Right cardiac atrium (tissue), 5 donors: ENCODE measurements around the gene LTO1. TPM values are rescaled to one million over a fixed set of nuclear protein-coding genes. Genes with fewer than 3 reads are reported as not detected.

ENCODE experiments used
- polyA plus RNA-seq: library from polyadenylated mRNA; stranded (reverse); fragments of 200-250 nt; gene quantifications from one replicate; pipeline ENCODE4 v1.2.3, GENCODE V29; 2013
- total RNA-seq, 4 donors: library from RNA; stranded (reverse); fragmentation: NEBNext Ultra II Directional; extraction: Animal tissue kit (Norgen Biotek cat#: 25700); gene quantifications; one replicate each; pipeline ENCODE4 v1.2.1, GENCODE V29; 2021
- donor health status: healthy with polysubstance abuse.
- donor health status: DM: no; HTN: yes; CAD: no.
- donor health status: DM: no; HTN: no; CAD: no.
- donor health status: DM: no; HTN: yes; CAD: no; lungs with severe emphysema.
- donor health status: DM: yes; HTN: yes; CAD: no.

The LTO1 gene
- total and polyA plus RNA-seq, 5 donors: 8.7 to 13.6 (median 10.5) TPM

Other genes with a start within 250 kb of the LTO1 start
- gene LINC01488, start 193.7 kb downstream of the LTO1 start, total RNA-seq: under 1 TPM in 2 of 4 donors, not detected in 2; 0.14 to 0.17 TPM
- 0.16 TPM for gene LINC01488, start 193.7 kb downstream of the LTO1 start, polyA plus RNA-seq
- gene CCND1, start 34.2 kb downstream of the LTO1 start, total RNA-seq: 100 to 1,000 TPM; 113 to 149 (median 142) TPM
- gene CCND1, start 34.2 kb downstream of the LTO1 start, polyA plus RNA-seq: 55.9 TPM
- not detected for gene FGF19, start 28.7 kb upstream of the LTO1 start, total RNA-seq
- gene FGF19, start 28.7 kb upstream of the LTO1 start, polyA plus RNA-seq: not detected
- gene FGF4, start 100.0 kb upstream of the LTO1 start, total RNA-seq: not detected
- not detected for gene FGF4, start 100.0 kb upstream of the LTO1 start, polyA plus RNA-seq
- gene FGF3, start 144.1 kb upstream of the LTO1 start, total RNA-seq: not detected
- gene FGF3, start 144.1 kb upstream of the LTO1 start, polyA plus RNA-seq: not detected